ENCODE data around the gene GYG2.

DNA sequence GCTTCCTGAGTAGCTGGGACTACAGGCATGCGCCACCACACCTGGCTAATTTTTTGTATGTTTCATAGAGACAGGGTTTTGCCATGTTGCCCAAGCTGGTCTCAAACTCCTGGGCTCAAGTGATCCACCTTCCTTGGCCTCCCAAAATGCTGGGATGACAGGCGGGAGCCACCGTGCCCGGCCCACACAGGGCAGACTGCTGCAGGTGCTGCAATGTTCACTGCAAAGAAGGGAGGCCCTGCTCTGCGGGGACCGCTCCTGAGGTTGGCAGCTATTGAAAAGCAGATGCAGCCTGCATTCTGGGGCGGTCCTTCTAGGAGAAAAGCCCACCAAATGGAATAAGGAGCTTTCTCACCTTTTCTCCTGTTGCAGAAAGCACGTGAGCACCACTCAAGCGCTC lies 95.4 kb downstream of the GYG2 start:
- TF ChIP-seq, protein P1, sequence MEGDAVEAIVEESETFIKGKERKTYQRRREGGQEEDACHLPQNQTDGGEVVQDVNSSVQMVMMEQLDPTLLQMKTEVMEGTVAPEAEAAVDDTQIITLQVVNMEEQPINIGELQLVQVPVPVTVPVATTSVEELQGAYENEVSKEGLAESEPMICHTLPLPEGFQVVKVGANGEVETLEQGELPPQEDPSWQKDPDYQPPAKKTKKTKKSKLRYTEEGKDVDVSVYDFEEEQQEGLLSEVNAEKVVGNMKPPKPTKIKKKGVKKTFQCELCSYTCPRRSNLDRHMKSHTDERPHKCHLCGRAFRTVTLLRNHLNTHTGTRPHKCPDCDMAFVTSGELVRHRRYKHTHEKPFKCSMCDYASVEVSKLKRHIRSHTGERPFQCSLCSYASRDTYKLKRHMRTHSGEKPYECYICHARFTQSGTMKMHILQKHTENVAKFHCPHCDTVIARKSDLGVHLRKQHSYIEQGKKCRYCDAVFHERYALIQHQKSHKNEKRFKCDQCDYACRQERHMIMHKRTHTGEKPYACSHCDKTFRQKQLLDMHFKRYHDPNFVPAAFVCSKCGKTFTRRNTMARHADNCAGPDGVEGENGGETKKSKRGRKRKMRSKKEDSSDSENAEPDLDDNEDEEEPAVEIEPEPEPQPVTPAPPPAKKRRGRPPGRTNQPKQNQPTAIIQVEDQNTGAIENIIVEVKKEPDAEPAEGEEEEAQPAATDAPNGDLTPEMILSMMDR (IDR thresholded peaks at IDR 0.05) = no peak
- no peak for TF ChIP-seq POLR2AphosphoS5 (IDR thresholded peaks at IDR 0.05)
- TF ChIP-seq POLR2A (IDR thresholded peaks at IDR 0.05) = no peak
- TF ChIP-seq EP300 (IDR thresholded peaks at IDR 0.05) = no peak
